Upper lobe of left lung (tissue), 4 donors: Measurements from ENCODE around the gene TERC.

Experiments
- CTCF ChIP-seq, 6 experiments: fragments of 450-650 bp in 4 of 6; fragments of 200-600 bp in 2 of 6; sonication (generic) in 2 of 6; IDR thresholded peaks; one replicate each; pipeline ENCODE4 v1.5.1; 2016 to 2019; ENCODE audit warnings: antibody characterized with exemption in 6 of 6
- EP300 ChIP-seq, 4 donors: sonication (generic); formaldehyde crosslinking; IDR thresholded peaks; one replicate each; pipeline ENCODE4 v1.5.1; 2017; ENCODE audit warnings: antibody characterized with exemption in 4 of 4, control low read depth in 2 of 4
- POLR2A ChIP-seq, 4 donors: fragments of 450-650 bp; IDR thresholded peaks; one replicate each; pipeline ENCODE4 v1.5.1; 2016 to 2017; ENCODE audit warnings: antibody characterized with exemption in 4 of 4, mild to moderate bottlenecking in 2 of 4
- POLR2AphosphoS5 ChIP-seq, 2 donors: sonication (generic); formaldehyde crosslinking; IDR thresholded peaks; one replicate each; pipeline ENCODE4 v1.5.1; 2017; ENCODE audit warnings: antibody characterized with exemption in 2 of 2

GRCh38 chr3:169755488-169755887 lies 9.4 kb downstream of the TERC start:
- no peak for TF ChIP-seq POLR2A (IDR thresholded peaks at IDR 0.05)
- no peak for TF ChIP-seq CTCF (IDR thresholded peaks at IDR 0.05)
- TF ChIP-seq POLR2AphosphoS5 (IDR thresholded peaks at IDR 0.05), result no peak
- no peak for TF ChIP-seq EP300 (IDR thresholded peaks at IDR 0.05)
